GM23338 (cell line): ENCODE measurements around the gene ENTPD8.

Experiments used
- CREB1 ChIP-seq: fragments of 250-450 bp; sonication (Bioruptor Pico); IDR thresholded peaks from 2 replicates; pipeline ENCODE4 v1.5.0; 2020; ENCODE audit warnings: low read depth, mild to moderate bottlenecking, moderate library complexity
- CTCF ChIP-seq, 2 experiments: fragments of 200-600 bp in 1 of 2; sonication (generic) in 1 of 2; conservative IDR thresholded peaks; 2 replicates each; pipeline versions ENCODE4 v1.5.1 to v1.6.1; 2016 to 2017; ENCODE audit warnings: antibody characterized with exemption in 2 of 2, low read depth in 2 of 2, mild to moderate bottlenecking in 2 of 2, moderate library complexity in 1 of 2
- EZH2 ChIP-seq: fragments of 200-600 bp; sonication (generic); IDR thresholded peaks from one replicate; pipeline ENCODE4 v1.8.0; 2017; ENCODE audit warnings: antibody characterized with exemption, mild to moderate bottlenecking, low read depth; ENCODE audit not compliant: unreplicated experiment
- EZH2phosphoT487 ChIP-seq: fragments of 200-600 bp; sonication (generic); IDR thresholded peaks from one replicate; pipeline ENCODE4 v1.8.1; 2018; ENCODE audit warnings: antibody characterized with exemption; ENCODE audit not compliant: unreplicated experiment
- JUNB ChIP-seq: IDR thresholded peaks from one replicate; pipeline ENCODE4 v1.6.1; 2016; ENCODE audit warnings: antibody characterized with exemption; ENCODE audit not compliant: unreplicated experiment
- POLR2AphosphoS5 ChIP-seq: IDR thresholded peaks from 2 replicates; pipeline ENCODE4 v1.6.1; 2016; ENCODE audit warnings: antibody characterized with exemption, low read depth
- STAT1 ChIP-seq: IDR thresholded peaks from one replicate; pipeline ENCODE4 v1.6.1; 2016; ENCODE audit warnings: antibody characterized with exemption; ENCODE audit not compliant: unreplicated experiment
- ZNF114 ChIP-seq: fragments of 250-450 bp; sonication (Bioruptor Pico); IDR thresholded peaks from 2 replicates; pipeline ENCODE4 v1.5.0; 2020; ENCODE audit warnings: mild to moderate bottlenecking, moderate library complexity
- TF ChIP-seq, protein P1 (sequence below): IDR thresholded peaks from one replicate; pipeline ENCODE4 v1.6.1; 2018; ENCODE audit warnings: antibody characterized with exemption; ENCODE audit not compliant: unreplicated experiment

DNA sequence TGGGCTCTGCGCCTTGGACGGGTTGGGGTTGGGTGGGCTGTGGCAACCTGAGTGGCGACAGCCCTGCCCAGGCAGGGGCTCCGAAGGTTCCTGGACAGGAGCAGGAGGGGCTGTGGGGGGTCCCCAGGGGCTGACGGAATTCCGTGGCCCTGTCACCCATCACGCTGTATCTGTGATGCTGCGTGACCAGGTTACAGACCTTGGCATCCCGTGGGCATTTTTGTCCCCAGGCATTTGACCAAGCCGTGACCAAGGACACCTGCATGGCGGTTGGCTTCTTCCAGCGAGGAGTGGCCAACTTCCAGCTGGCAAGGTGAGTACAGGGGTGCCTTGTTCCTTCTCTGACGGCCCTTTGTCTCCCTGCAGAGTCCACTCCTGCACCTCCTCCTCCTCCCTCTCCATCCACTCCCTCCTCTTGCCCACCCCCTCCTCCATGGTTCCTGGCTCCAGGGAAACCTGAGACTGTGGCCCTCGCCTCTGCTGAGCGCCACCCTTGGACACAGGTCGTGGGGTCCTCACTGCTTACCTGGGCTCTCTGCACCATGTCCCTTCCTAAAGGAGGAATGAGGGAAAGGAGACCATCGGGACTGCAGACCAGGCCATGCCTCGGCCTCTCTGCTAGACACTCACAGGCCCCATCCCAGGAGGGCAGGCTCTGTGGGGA lies 15.0 kb downstream of the ENTPD8 start:
- no peak for TF ChIP-seq CTCF (conservative IDR thresholded peaks at IDR 0.05; ENCODE audit: low read depth in 2 of 2)
- no peak for TF ChIP-seq EZH2
- TF ChIP-seq STAT1 = no peak
- TF ChIP-seq EZH2phosphoT487 = no peak
- no peak for TF ChIP-seq CREB1
- no peak for TF ChIP-seq POLR2AphosphoS5
- TF ChIP-seq, protein P1, sequence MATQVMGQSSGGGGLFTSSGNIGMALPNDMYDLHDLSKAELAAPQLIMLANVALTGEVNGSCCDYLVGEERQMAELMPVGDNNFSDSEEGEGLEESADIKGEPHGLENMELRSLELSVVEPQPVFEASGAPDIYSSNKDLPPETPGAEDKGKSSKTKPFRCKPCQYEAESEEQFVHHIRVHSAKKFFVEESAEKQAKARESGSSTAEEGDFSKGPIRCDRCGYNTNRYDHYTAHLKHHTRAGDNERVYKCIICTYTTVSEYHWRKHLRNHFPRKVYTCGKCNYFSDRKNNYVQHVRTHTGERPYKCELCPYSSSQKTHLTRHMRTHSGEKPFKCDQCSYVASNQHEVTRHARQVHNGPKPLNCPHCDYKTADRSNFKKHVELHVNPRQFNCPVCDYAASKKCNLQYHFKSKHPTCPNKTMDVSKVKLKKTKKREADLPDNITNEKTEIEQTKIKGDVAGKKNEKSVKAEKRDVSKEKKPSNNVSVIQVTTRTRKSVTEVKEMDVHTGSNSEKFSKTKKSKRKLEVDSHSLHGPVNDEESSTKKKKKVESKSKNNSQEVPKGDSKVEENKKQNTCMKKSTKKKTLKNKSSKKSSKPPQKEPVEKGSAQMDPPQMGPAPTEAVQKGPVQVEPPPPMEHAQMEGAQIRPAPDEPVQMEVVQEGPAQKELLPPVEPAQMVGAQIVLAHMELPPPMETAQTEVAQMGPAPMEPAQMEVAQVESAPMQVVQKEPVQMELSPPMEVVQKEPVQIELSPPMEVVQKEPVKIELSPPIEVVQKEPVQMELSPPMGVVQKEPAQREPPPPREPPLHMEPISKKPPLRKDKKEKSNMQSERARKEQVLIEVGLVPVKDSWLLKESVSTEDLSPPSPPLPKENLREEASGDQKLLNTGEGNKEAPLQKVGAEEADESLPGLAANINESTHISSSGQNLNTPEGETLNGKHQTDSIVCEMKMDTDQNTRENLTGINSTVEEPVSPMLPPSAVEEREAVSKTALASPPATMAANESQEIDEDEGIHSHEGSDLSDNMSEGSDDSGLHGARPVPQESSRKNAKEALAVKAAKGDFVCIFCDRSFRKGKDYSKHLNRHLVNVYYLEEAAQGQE = no peak
- TF ChIP-seq JUNB = no peak
- no peak for TF ChIP-seq ZNF114 (CRISPR knock-in tag)
